Keratinocyte (primary cell): Measurements from ENCODE around the gene ACAN. TPM values are rescaled to one million over a fixed set of nuclear protein-coding genes. Genes with fewer than 3 reads are reported as not detected.

Experiments
- DNase-seq: peaks from one replicate; pipeline ENCODE4 v3.0.0-alpha.2; 2011; ENCODE audit warnings: low read depth, missing footprints, low spot score
- FAIRE-seq: peaks from 2 replicates; lab custom pipeline; 2011; peaks lifted over from hg19 to GRCh38; lab: Jason Lieb, UNC
- H2AFZ ChIP-seq: 2 replicates; pipeline ENCODE4 v1.6.0; 2012; ENCODE audit warnings: low read length, control low read depth, inconsistent platforms; ENCODE audit not compliant: control insufficient read depth
- H3K27ac ChIP-seq: 2 replicates; pipeline ENCODE4 v1.5.1; 2011; ENCODE audit warnings: low read length; ENCODE audit not compliant: control insufficient read depth, insufficient read depth
- H3K27me3 ChIP-seq: 3 replicates; pipeline ENCODE4 v1.6.0; 2011; ENCODE audit warnings: low read length; ENCODE audit not compliant: control insufficient read depth, insufficient read depth; ENCODE audit errors: extremely low read depth
- H3K36me3 ChIP-seq, 2 experiments: 2 replicates in 1 of 2; 3 replicates in 1 of 2; pipeline ENCODE4 v1.5.1; 2011; ENCODE audit warnings: low read length in 2 of 2, mild to moderate bottlenecking in 1 of 2; ENCODE audit not compliant: control insufficient read depth in 2 of 2, insufficient read depth in 2 of 2; ENCODE audit errors: extremely low read depth in 1 of 2
- H3K4me1 ChIP-seq: 3 replicates; pipeline ENCODE4 v1.5.1; 2011; ENCODE audit warnings: low read length; ENCODE audit not compliant: control insufficient read depth, insufficient read depth; ENCODE audit errors: extremely low read depth
- H3K4me2 ChIP-seq: 3 replicates; pipeline ENCODE4 v1.6.0; 2011; ENCODE audit warnings: low read depth, low read length; ENCODE audit not compliant: control insufficient read depth, insufficient read depth; ENCODE audit errors: extremely low read depth
- H3K4me3 ChIP-seq, 3 experiments: fragments of 200-600 bp in 1 of 3; sonication (generic) in 1 of 3; 2 replicates in 2 of 3; 3 replicates in 1 of 3; pipeline ENCODE4 v1.5.1; 2011 to 2016; ENCODE audit warnings: low read length in 3 of 3, mild to moderate bottlenecking in 3 of 3, control low read depth in 2 of 3, inconsistent platforms in 1 of 3, low read depth in 1 of 3, mixed read lengths in 1 of 3, mixed run types in 1 of 3, moderate library complexity in 1 of 3; ENCODE audit not compliant: control insufficient read depth in 2 of 3, insufficient read depth in 2 of 3; ENCODE audit errors: extremely low read depth in 1 of 3
- H3K79me2 ChIP-seq: 2 replicates; pipeline ENCODE4 v1.6.0; 2012; ENCODE audit warnings: low read length; ENCODE audit not compliant: control insufficient read depth, insufficient read depth
- H3K9ac ChIP-seq: 3 replicates; pipeline ENCODE4 v1.6.0; 2011; ENCODE audit warnings: low read length; ENCODE audit not compliant: control insufficient read depth, insufficient read depth; ENCODE audit errors: extremely low read depth
- H3K9me1 ChIP-seq: 3 replicates; pipeline ENCODE4 v1.6.0; 2011; ENCODE audit warnings: low read length; ENCODE audit not compliant: control insufficient read depth, insufficient read depth; ENCODE audit errors: extremely low read depth
- H3K9me3 ChIP-seq: 2 replicates; pipeline ENCODE4 v1.5.1; 2012; ENCODE audit warnings: low read depth, low read length; ENCODE audit not compliant: control insufficient read depth
- H4K20me1 ChIP-seq: 3 replicates; pipeline ENCODE4 v1.6.0; 2011; ENCODE audit warnings: low read length; ENCODE audit not compliant: control insufficient read depth, insufficient read depth; ENCODE audit errors: extremely low read depth
- CTCF ChIP-seq, 3 experiments: IDR thresholded peaks in 1 of 3; conservative IDR thresholded peaks in 1 of 3; optimal IDR thresholded peaks in 1 of 3; 2 replicates in 2 of 3; 3 replicates in 1 of 3; pipeline versions ENCODE3 to v1.5.1; 2011; ENCODE audit warnings: low read length in 3 of 3, mild to moderate bottlenecking in 3 of 3, moderate library complexity in 2 of 3, control low read depth in 1 of 3, inconsistent platforms in 1 of 3; ENCODE audit not compliant: insufficient read depth in 2 of 3; ENCODE audit errors: extremely low read depth in 1 of 3
- EZH2 ChIP-seq: IDR thresholded peaks from one replicate; pipeline ENCODE4 v1.6.1; 2012; ENCODE audit warnings: inconsistent platforms, mild to moderate bottlenecking, low read length, moderate library complexity
- dilution Hi-C: fragments of 300-500 bp; cut with MboI; formaldehyde crosslinking; loops from one replicate; pipeline ENCODE4 v1.7.0; 2020; ENCODE audit warnings: low sequenced_read_pairs; ENCODE audit not compliant: extremely low pct_ligation_motif_present
- polyA plus RNA-seq, 5 experiments: library from polyadenylated mRNA; depleted of rRNA in 3 of 5; stranded (reverse) in 3 of 5; stranded (forward) in 1 of 5; unstranded in 1 of 5; fragments of >200 nt; gene quantifications; 1 replicate in 1 of 5; 2 replicates in 3 of 5; 3 replicates in 1 of 5; pipeline versions ENCODE4 v1.2.1 to v1.2.3, GENCODE V29; 2011 to 2012; ENCODE audit warnings: missing spikeins in 2 of 5, low read depth in 1 of 5, low replicate concordance in 1 of 5

ACAN gene
- polyA plus RNA-seq, 1 donor (not counting 4 experiments of a cell fraction or from before 2014, with no cell fraction given): not detected

- Histone ChIP-seq H3K9me1 (no peaks in the 10 kb centered on the region), H3K27ac (no peak overlapping the region), H3K27me3 (peaks cover 40% of the 10 kb centered on the region), H2AFZ (no peak overlapping the region), H4K20me1 (peaks cover 3% of the 10 kb centered on the region), H3K9me3 (no peaks in the 10 kb centered on the region), H3K79me2 (no peaks in the 10 kb centered on the region), H3K4me3 (no peak overlapping the region), H3K4me1 (peaks cover 3% of the 10 kb centered on the region), H3K36me3 (no peaks in the 10 kb centered on the region), H3K9ac (no peak overlapping the region), H3K4me2 (no peak overlapping the region)
- DNase-seq (no peak), FAIRE-seq (no peak)
- dilution Hi-C loops: no loop called here
- TF ChIP-seq EZH2: no peak
- TF ChIP-seq CTCF (optimal IDR thresholded peaks at IDR 0.05 in 1 of 3, IDR thresholded peaks at IDR 0.05 in 1 of 3, conservative IDR thresholded peaks at IDR 0.05 in 1 of 3; ENCODE audit: extremely low read depth in 1 of 3, insufficient read depth in 2 of 3, low read length in 3 of 3): no peak
Measured at GRCh38 chr15:88802991-88803240, 320 bp upstream of the ACAN start.

GRCh38 chr15:88803920-88804247, 648 bp downstream of the ACAN start:
- Histone ChIP-seq H4K20me1 (peaks cover 3% of the 10 kb centered on the region), H3K4me3 (no peak overlapping the region), H3K27me3 (peaks cover 41% of the 10 kb centered on the region), H3K4me2 (no peak overlapping the region), H3K9me3 (no peaks in the 10 kb centered on the region), H3K36me3 (no peaks in the 10 kb centered on the region), H3K9ac (no peak overlapping the region), H2AFZ (no peak overlapping the region), H3K27ac (no peak overlapping the region), H3K9me1 (no peaks in the 10 kb centered on the region), H3K79me2 (no peaks in the 10 kb centered on the region), H3K4me1 (peaks cover 3% of the 10 kb centered on the region)
- TF ChIP-seq CTCF (optimal IDR thresholded peaks at IDR 0.05 in 1 of 3, IDR thresholded peaks at IDR 0.05 in 1 of 3, conservative IDR thresholded peaks at IDR 0.05 in 1 of 3; ENCODE audit: extremely low read depth in 1 of 3, insufficient read depth in 2 of 3, low read length in 3 of 3): no peak
- no peak for TF ChIP-seq EZH2
- no peak for DNase-seq
- dilution Hi-C loops: no loop called here
- no peak for FAIRE-seq
